NCI-H226 (cell line): Measurements from ENCODE around the gene SLC51B.
A peak's percentile ranks its signal among the peaks of the same experiment; 100 is the strongest.
"Not testable (repeated sequence)": the region's sequence is repeated elsewhere in the genome, so short reads cannot be mapped to it uniquely, and the experiment has no call there.

ENCODE experiments used
- DNase-seq: peaks from one replicate; pipeline ENCODE4 v3.0.0-alpha.2; 2015

SLC51B gene

DNA sequence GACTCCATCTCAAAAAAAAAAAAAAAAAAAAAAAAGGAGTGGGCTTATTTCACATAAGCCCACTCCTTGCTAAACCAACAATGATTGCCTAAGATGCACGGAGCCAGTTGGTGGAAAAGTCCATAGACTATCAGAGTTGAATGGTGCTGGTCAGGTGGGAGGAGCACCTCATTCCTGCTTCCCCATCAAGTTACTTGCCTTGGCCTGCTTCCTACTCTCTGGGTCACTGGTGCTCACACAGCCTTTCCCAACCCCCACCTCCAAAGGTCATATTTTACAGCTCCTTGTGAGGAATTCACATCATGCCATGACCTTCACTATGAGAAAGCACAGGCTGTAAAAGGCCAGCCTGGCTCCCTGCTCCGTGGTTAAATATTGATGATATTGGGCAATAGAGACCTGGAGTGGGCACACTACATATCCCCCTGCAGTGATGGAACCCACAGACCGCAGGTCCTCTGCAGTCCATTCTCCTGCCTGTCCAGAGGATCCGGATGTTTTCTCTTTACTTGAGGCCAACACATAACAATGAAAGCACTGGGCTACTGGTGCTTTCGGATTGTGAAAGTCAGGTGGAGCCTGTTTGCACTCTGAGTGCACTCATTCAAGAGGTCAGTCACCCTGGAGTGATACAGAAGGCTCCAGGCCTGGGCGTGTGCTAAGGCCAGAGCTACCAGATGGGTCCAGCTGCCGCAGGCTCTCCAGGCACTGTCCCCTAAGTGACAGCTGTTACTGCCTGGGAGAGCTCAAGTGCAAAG lies at the start of gene SLC51B:
SLC51B (plus strand) TSS at position 664 of the 758 bp plus-strand sequence. CDS start 4,618 bp downstream, outside the sequence.
- DNase-seq: no peak

DNA sequence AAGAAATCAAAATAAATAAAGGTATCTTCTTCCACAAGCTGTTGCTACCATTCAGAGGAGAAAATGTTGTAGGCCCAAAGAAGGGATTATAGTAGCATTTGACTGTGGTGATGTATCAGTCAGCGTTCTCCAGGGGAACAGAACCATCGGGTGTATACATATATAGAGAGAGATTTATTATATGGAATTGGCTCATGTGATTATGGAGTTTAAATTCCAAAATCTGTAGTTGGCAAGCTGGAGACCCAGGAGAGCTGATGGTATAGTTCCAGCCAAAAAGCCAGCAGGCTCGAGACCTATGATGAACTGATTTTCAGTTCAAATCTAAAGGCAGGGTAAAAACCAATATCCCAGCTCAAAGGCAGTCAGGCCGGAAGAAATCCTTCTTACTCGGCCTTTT lies 48.1 kb upstream of the SLC51B start:
- DNase-seq: no peak

DNA sequence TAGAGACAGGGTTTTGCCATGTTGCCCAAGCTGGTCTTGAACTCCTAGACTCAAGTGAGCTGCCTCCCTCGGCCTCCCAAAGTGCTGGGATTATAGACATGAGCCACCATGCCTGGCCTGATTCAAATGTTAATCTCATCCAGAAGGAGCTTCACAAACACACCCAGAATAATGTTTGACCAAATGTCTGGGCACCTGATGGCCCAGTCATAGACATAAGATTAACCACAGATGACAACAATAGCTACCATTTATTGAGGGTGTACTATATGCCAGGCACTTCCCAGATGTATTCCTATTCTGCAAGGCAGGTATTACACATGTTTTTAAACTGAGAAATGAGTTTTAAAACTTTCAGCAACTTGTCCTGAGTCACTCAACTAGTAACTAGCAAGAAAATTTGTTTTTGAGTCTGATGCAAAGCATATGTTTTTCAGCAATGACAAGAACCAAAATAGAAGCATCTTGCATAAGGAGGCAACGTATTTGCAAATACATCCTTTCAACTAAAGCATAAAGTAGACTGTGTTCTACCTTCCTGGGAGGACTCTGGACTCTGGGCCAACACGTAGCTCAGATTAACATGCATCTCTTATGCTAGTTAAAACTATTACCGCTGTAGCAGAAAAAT lies 47.3 kb upstream of the SLC51B start:
- DNase-seq: no peak

DNA sequence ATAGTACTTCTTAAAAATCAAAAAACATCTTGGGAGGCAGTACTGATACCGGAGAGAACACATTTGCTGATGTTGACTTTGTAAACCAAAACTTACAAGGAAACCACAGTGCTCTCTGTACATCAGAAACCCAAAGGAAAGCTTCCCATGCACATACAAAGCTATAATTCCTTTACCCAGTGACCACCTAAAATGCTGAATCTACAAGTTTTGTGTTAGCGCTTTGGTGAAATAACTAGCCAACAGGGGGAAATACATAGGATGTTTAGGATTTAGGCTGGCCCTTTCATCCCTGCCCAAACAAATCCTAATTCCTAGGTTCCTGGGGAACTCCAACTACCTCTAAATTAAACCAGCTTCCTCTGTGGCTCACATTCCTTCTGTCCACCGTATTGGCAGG lies 40.2 kb upstream of the SLC51B start:
- DNase-seq: no peak

DNA sequence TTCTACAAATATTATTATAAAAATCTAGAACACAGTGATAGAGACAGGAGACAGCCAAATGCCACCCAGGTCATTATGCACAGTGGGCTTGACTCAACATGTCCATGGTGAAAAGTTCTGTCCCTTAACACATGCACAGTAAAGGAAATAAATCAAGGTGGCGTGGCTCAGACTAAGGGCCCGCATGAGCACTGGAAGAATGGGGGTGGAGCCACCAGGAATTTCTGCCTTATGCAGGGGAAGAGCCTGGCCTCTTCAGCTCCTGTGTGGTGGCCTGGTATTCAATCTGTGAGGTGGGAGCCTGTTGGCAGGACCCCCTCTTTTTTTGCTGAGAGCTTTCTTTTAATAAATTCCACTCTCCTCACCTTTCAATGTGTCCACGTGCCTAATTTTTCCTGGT lies 38.3 kb upstream of the SLC51B start:
- DNase-seq: no peak

DNA sequence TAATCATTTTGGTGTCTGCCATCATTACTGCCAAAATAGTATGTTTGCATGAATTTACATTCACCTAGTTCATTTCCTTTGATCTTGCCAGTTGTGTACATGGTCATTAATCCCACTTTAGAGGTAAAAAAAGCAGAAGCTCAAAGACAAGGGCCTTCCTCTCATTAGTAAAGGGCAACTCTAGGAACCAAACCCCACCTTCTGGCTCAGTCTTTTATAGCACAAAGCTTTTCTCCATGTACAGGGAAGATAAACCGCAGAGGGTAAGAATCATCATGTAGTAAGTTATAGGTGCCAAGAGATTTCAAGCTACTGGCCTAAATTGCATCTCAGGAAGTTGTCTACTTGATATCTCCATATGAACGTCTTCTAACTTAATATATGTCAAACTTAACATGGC lies 36.2 kb upstream of the SLC51B start:
- DNase-seq: no peak

DNA sequence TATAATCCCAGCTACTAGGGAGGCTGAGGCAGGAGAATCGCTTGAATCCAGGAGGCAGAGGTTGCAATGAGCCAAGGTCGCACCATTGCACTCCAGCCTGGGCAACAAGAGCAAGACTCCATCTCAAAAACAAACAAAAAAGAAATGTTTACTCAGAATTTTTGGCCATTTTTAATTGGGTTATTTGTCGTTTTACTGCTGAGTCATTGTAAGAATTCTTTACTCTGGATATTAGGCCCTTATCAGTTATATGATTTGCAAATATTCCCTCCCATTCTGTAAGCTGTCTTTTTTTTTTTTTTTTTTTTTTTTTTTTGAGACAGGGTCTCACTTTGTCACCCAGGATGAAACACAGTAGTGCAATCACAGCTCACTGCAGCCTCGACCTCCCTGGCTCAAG lies 34.0 kb upstream of the SLC51B start:
- not testable (repeated sequence) for DNase-seq

DNA sequence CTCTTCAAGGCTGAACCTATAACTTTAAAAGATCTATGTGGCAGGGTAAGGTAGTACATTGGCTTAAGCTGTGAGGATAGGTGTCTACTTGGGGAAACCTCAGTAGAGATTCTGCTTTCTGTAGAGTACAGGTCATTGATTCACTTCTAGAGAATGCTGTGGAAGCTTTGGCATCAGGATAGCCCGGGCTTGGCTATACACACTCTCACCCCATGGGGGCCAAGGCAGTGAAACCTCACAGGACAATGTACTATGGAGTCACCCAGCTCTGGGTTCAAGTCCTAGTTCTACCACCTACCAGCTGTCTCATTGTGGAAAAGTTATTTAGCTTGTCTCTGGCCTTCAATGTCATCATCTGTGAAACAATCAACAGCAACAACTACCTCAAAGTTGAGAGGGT lies 24.8 kb upstream of the SLC51B start:
- DNase-seq: no peak

DNA sequence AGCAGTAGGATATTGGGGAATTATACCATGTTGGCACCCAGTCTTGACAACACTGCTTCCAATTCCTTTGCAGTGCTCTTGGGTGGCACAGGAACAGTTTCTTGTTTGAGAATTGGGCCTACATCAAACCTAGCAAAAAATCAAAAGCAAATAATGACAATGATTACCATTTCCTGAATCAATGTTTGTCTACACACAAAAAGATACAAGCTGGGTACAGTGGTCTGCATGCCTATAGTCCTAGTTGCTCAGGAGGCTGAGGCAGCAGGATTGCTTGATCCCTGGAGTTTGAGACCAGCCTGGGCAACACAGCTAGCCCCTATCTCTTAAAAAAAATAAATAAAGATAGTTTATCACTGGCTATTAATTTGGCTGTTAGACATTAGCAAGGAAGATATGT lies 23.7 kb upstream of the SLC51B start:
- DNase-seq: no peak

DNA sequence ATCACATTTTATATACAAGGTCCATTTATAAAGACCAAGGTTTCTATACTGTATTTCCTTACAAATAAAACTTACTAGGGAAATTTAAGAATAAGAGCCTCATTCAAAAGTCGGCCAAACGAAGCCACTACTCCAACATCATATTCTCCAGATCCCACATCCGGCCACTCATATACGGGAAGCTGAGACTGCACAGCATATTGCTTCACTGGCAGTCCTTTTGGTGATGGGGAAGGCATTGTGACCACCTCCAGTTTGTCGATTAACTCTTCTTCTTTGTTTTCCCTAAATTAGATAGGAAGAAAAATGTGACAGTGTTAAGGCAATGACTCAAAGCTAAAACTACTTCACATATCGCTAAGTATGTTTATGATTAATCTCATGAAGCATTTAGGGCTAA lies 18.4 kb upstream of the SLC51B start:
- DNase-seq: no peak

DNA sequence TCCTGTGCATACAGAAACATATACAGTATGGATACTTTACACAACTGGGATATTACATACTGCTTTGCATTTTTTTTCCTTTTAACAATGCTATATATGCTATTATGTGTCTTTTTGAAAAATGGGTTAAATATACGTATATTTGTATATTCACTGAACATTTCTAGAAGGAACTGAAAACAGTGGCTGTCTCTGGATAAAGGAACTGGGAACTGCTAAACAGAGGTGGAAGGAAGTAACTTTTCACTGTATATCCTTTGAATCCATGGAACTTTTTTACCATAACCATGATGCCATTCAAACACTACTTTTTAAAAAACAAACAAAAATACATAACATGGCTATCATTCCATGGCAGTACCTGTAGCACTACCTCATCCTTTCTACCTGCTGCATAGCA lies 17.6 kb upstream of the SLC51B start:
- no peak for DNase-seq

DNA sequence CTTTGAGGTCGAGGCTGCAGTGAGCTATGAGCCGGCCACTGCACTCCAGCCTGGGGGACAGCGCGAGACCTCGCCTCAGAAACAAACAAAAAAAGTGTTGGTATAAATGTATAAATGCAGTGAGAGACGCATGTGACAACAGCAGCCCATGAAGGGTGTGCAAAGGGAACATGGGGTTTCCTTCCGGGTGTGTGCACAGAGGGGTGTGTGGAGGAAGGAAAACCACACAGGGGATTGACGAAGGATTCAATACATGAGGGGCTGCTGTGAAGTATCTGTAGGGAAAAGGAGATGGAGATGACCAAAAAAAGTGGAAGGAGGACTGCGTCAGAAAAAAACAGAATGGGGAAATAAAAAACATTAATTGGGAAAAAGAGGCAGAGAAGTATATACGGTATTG lies 16.8 kb upstream of the SLC51B start:
- no peak for DNase-seq

DNA sequence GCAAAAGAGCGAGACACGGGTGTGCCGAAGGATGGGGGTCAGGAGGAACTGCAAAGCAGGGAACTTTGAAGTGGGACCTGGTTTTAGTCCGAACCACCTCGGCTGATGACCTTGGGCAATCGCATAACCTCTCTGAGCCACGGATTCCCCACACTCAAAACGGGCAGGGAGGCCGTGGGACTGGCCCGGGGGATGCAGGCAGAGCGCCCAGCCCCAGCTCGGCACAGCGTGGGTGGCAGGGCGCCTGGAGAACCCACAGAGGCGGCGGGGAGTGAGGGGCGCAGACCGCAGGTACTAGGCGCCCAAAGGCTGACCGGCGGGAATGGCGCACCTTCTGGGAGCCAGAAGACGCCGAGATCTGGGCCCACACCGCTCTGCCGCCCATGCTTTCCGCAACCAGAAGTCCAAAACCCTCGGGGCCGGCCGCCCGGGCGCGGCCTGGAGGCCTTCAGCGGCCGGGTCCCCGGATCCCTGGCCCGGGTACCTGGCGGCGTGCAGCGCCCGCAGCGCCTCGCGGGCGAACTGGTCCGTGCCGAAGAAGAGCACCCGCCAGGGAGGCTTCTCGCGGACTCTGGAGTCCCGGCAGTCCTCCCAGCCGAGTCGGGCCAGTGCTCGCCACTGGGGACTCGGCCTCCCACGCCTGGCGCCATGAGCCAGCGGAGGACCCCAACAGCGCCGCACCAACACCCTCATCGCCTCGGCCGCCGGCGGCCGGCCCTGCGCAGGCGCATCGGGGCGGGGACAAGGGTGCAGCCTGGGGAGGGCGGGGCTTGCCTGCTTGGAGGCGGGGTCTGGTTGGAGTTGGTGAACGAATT lies 16.1 kb upstream of the SLC51B start, which contains the start of gene MTFMT:
MTFMT (minus strand) TSS at position 719 of the 815 bp plus-strand sequence; CDS start at position 693, 26 bp downstream.
- peak; percentile 80 for DNase-seq

DNA sequence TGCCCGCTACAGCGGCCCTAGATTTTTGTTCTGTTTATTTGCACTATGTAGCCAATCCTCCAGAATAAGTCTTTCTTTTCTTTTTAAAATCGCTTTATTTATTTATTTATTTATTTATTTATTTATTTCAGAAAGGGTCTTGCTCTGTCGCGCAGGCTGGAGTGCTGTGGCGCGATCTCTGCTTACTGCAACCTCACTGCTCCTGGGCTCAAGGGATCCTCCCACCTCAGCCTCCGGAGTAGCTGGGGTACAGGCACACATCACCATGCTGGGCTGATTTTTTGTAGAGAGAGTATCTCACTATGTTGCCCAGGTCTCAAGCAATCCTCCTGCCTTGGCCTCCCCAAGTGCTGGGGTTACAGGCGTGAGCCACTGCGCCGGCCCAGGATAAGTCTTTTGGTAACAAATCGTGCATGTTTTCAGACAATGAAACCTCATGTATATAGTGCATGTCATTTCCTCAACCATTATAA lies 15.4 kb upstream of the SLC51B start:
- no peak for DNase-seq

DNA sequence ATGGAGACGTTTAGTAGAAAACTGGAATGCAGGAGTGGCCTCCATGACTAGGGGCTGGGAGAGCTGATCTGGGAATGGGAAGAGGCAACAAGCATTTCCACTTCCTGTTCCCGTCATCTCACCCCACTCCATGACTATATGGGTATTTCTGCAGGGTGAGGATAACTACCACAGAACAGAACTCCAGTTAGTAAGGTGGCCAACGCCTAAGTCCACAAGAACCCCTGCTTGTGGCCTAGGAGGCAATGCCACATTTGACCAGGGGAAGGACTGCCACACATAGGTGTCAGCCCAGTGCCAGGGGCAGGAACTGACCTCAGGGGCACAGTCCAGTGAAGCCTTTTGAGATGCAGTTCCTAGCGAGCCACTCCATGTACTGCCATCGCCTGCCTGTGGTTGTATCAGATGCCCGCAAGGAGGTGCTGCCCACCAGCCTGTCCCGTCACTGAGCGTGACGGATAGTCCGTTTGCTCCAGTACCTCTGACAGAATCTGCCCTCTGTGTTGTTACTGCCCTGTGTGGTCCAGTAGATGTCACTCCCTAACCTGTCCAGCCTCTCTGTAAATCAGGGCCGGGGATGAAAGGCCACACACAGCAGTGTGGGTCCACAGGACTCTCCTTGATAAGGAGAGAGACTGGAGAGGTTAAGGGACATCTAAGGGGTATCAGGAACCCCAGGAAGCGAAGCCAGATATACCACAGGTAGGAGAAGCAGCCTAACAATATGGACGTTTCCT lies 12.2 kb upstream of the SLC51B start:
- DNase-seq: peak; percentile 67

DNA sequence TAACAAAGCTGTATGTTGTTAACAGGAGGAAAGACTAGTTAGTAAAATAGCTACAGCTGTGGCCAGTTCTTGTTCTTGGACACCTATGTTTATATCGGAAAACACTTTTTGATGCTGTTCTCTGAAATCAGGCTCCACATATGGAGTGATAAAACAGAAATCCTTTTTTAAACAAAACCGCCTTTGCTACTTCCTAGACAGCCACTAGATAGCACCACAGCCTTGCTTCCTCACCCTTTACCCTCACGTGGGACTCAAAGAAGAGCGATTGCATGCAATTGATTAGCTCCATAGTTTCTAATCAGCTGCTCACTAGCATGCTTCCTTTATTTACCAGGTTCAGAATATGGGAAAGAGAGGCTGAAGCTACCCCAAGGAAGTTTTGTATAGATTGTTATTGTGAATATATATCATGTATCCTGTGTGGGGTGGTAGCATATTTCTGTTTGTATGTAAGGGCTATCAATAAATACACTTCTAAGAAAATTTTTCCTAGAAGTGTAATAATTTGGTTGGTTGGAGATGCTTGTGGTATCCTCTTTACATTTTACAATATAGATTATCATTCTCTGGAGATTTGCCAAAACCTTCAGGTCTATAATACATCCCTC lies 11.4 kb upstream of the SLC51B start:
- no peak for DNase-seq

DNA sequence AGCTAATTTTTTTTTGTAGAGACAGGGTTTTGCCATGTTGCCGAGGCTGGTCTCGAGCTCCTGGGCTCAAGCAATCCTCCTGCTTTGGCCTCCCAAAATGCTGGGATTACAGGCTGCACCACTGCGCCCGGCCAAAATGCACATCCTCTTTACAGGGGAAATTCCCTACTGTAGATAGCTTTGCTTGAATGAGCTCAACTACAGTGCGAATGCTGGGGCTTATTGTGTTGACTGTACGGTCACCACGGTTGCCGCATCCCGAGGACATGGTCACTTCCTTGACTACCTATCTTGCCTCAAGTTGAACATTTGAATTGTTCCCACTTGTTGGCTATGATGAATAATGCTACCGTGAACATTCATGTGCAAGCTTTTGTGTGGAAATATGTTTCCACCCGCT lies 10.5 kb upstream of the SLC51B start:
- DNase-seq: no peak

DNA sequence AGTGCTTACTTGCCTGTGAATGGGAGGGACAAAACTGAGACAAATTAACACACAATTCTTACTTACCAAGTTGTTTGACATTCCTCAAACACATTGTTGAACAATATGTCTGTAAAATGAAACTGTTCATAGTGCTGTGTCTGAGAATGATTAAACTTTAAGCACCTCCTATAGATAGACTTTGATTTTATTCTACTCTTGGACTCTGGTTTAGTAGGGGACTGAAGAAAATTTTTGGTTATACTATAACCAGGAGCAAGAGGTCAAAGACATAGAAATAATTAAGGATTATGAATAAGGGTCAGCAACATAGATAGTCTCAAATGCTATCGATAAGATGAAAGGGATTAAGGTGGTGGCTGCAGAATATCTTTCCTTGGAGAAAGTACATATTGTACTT lies 7.9 kb upstream of the SLC51B start:
- no peak for DNase-seq

DNA sequence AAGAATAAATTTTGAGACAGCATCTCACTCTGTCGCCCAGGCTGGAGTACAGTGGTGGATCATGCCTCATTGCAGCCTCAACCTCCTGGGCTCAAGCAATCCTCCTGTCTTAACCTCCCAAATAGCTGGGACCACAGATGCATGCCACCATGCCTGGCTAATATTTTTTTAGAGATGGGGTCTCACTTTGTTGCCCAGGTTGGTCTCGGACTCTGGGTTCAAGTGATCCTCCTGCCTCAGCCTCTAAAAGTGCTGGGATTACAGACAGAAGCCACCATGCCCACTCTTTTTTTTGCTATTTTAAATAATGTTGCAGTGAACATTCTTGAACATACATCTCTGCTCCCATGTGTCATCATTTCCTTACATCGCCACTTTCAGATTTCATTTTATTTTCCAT lies 6.8 kb upstream of the SLC51B start:
- DNase-seq: no peak

DNA sequence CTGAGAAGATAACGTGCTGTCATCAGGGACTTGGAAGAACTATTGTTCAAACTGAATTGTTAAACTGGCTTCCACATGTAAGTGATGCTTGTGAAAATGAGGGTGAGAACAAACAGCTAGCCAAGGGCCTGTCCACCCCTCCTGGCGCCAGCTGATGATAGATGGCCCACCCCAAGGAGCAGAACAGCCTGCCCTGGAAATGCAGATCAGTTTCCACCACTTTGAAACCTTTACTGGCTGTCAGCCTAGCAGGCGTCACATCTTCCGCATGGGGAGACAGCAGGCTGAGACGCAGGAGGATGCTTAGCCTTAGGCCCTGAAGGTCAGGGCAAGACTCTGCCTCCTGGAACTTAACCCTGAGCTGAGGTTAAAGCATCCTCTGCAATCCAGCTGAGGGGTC lies 6.4 kb upstream of the SLC51B start:
- DNase-seq: no peak

DNA sequence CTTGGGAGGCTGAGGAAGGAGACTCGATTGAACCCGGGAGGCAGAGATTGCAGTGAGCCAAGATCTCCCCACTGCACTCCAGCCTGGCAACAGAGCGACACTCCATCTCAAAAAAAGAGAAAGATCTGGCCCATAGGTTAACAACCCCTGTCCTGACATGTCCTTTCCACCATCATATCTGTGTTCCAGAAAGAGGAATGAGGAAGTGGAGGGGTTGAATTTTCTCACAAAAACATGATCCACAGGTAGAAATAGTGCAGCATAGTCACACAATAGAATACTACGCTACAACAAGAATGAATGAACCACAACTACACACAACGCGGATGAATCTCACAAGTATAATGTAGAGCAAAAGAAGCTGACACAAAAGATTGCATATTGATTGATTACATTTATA lies 4.7 kb upstream of the SLC51B start:
- DNase-seq: no peak

DNA sequence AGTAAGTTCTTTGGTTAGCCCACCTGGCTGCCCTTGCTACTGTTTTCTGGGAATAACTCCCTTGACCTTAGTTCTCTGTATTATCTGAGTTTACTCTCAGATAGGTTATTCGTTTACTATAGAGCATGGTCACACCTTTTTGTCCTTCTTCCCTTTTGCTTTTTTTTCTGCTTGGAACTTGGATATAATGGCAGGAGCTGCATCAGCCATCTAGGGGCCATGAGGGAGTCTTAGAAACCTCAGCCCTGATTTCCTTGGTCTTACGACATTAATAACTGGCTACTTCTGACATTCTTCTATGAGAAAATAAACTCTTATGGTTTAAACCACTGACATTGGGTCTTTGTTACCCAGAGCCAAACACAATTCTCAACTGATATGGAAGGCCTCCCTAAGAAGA lies 3.4 kb upstream of the SLC51B start:
- no peak for DNase-seq
